Epidermal melanocyte (primary cell): ENCODE results near the gene MMEL1.
"Not testable (repeated sequence)": the region's sequence is repeated elsewhere in the genome, so short reads cannot be mapped to it uniquely, and the experiment has no call there.

Experiments used
- DNase-seq: peaks from one replicate; pipeline ENCODE4 v3.0.0; 2011; ENCODE audit warnings: low spot score; ENCODE audit not compliant: insufficient read length

Gene MMEL1

DNA sequence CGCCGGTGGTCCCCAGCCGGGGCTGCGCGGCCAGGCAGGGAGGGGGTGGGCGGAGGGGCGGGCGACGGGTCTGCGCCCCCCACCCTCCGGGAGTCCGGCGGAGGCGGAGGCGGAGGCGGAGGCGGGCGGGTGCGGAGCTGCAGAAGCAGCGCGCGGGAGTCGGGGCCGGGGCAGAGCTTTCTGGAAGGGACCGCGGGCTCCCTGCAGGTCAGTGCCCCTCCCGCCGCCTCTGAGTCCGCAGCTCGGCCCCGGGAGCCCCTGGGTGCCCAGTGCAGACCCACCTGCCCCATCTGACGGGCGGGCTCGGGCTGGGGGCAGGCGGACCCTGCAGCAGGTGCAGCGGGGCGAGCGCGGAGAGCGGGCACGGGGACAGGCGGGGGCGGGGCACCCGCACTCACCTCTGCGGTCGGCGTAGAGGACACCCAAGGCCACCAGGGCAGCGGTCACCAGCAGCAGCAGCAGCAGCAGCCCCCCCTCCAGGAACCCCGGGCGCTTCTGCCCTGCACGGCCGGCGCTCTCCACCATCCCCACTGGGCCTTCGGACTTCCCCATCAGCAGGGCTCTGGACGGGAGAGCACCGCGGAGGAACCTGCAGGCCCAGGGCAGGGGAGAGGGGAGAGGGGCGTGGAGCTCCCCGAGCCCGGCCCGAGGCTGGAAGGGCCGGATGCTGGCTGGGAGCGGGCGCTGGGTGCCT, 3.7 kb downstream of the MMEL1 start:
- DNase-seq, result no peak

DNA sequence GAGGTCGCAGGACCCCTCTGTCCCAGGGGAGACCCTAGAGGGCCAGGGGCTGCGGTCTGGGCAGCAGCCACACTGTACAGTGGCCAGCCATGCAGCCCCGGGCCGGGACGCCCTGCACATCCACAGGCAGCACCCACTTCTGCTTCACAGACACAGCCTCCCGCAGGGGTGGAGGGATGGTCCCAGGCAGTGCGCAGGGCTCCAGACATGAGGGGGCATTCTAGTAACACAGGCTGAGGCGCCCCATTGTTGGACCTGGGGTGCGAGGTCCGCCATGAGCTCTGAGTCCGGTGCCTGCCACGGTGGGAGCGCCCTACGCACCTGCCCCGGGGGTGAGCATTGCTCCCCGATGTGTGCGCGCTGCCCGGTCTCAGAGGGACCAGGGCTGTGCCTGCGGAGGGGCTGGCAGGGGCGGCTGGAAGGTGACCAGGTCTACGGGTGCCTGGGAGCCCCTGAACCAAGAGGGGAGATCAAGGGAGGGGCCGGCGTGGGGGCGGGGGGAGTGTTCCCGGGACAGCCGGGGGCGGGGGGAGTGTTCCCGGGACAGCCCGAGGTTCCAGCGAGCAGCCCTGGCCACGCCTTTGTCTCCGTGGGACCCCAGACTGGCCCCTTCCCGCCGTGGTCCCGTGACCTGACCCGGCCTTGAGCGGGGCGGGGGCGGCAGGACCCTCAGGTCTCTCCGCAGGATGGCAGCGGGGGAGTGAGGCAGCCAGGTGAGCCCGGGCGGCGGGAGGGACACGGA, 4.5 kb downstream of the MMEL1 start:
- no peak for DNase-seq

DNA sequence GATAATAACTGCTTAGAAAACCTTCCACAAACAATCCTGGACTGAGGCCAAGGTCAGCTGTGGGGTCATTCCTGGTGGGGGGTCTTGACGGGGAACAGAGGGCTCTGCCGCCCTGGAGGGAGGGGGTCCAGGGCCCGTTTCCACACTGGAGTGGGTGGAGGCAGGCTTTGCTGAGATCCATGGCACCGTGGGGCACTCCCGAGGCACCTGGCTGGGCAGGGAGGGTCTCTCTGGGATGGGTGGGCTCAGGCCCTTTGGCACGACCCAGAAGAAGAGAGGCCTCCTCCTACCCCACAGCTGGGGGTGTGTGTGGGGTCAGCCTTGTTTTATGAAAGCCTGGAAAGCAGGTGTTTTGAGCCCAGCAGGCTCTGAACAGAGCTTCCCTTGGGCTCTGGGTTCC, 5.1 kb downstream of the MMEL1 start:
- DNase-seq, result no peak

DNA sequence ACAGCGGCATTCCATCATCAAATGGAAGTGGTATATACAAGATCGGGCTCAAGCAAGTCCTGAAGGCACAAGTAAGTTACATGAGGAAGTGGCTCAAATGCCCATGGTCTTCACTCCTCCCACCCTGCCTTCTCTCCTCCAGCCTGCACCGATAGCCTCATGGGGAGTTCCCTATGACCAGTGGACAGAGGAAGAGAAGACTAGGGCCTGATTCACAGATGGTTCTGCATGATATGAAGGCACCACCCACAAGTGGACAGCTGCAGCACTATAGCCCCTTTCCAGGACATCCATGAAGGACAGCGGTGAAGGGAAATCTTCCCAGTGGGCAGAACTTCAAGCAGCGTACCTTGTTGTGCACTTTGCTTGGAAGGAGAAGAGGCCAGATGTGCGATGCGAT, 7.1 kb downstream of the MMEL1 start:
- not testable (repeated sequence) for DNase-seq

DNA sequence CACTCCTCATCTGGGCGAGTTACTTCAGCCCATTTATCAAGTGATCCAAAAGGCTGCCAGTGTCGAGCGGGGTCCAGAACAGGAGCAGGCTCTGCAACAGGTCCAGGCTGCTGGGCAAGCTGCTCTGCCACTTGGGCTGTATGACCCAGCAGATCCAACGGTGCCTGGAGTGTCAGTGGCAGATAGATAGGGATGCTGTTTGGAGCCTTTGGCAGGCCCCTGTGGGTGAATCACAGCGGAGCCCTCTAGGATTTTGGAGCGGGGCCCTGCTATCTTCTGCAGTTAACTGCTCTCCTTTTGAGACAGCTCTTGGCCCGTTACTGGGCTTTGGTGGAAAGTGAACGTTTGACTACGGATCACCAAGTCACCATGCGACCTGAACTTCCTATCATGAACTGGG, 7.5 kb downstream of the MMEL1 start:
- DNase-seq, result no peak

DNA sequence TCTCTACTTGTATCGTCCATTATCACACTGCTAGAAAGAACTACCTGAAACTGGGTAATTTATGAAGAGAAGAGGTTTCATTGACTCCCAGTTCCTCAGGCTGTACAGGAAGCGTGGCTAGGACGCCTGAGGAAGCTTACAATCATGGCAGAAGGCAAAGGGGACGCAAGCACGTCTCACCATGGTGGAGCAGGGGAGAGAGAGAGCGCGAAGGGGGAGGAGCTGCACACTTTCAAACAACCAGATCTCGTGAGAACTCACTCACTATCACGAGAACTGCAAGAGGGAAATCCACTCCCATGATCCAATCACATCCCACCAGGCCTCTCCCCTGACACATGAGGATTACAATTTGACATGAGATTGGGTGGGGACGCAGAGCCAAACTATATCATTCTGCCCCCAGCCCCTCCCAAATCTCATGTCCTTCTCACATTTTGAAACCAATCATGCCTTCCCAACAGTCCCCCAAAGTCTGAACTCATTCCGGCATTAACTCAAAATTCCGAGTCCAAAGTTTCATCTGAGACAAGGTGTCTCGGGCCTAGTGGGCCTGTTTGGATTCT, 8.0 kb downstream of the MMEL1 start:
- DNase-seq, result no peak

DNA sequence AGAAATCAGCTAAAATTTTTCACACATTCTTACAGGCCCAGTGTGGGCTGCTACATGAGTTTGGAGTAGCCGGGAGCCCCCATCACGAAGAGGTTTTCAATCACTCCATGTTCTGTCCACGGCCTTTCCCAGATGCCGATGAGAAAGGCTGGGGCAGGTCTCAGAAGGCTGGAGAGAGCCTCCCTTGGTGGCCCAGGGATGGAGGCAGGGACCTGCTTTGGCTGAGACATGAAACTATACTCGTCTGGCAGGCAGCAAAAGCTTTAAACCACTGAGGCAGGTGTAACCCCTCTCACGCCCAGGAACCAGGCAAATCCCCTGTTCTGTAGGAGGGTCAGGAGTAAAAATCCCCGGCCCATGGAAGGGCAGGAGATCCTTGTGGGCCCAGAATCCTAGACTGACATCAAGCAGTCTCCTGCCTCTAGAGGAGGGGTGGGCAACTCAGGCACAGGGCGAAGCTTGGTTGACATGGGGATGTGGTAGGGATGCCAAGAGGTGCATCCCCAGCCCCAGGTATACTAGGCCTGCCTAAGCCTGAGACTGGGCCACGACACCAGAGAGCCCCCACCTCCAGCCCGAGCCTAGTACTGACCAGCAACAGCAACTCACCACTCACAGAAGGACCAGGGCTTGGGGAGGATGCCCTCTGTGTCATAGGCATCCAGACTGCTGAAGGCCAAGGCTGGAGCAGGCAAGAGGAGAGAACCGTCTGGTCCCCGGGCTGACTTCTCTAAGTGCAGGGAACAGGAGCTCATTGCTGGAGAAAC, 9.1 kb downstream of the MMEL1 start:
- no peak for DNase-seq

DNA sequence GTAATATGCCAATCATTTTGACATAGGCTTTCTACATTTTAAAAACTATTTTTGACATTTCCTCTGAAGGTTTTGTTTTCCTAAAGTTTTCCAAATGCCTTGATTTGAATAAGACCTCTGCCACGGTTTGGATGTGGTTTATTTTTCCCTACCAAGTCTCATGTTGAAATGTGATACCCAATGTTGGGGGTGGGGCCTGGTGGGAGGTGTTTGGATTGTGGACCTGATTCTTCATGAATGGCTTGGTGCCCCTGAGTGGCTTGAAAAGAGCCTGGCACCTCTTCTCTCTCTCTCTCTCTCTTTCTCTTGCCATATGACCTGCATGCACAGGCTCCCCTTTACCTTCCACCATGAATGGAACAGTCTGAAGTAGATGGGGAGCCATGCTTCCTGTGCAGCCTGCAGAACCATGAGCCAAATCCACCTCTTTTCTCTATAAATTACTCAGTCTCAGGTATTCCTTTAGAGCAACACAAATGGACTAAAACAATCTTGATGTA, 14.8 kb downstream of the MMEL1 start:
- DNase-seq, result no peak

DNA sequence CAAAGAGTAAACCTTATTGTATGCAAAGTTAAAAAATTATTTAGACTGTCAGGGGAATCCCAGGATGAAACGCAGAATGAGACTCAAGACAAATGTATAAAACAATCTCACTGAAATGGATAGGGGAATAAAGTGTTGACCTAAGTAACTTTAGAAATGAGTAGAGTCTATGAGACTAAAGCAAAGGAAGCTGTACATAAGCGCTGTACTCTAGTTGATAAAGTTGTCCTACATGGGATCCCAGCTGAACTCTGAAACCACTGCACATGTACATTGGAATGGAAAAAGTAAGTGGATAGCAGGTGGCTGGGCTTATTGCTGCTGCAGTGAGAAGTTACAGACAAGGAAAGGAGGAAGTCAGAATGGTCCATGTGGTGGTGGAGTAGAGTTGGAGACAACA, 18.7 kb downstream of the MMEL1 start:
- no peak for DNase-seq

DNA sequence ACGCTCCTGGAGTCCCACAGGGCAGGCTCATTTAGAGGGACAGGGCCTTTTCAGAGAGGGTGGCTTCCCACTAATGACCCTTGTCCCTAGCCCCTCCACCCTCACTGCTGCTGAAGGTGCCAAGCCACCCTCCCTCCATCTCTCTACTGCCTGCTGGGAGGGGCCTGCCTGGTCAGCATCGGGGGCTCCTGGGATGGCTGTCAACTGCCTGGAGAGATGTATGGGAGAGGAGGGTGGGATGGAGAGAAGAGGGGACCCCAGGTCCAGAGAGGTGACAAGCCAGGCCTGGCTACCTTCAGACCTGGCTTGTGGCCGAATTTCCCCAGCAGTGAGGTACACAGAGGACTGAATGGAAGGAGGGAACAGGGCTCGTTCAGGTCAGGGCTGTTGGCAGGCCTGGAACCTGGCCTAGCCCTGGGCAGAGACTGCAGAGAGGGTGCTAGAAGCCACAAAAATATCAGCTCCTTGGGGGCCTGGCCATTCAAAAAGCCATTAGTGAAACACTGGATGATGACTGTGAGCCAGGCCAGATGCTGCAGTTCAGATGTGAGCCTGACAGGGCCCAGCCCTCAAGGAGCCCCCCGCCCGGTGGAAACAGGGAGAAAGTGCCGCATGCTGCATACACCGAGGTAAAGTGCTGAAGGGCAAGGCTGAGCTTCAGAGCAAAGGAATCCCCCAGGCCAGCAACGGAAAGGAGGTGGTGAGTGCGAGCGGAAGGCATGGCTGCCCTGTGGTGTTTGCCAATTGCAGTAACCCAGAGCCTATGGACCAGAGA, 20.0 kb downstream of the MMEL1 start:
- DNase-seq, result no peak

DNA sequence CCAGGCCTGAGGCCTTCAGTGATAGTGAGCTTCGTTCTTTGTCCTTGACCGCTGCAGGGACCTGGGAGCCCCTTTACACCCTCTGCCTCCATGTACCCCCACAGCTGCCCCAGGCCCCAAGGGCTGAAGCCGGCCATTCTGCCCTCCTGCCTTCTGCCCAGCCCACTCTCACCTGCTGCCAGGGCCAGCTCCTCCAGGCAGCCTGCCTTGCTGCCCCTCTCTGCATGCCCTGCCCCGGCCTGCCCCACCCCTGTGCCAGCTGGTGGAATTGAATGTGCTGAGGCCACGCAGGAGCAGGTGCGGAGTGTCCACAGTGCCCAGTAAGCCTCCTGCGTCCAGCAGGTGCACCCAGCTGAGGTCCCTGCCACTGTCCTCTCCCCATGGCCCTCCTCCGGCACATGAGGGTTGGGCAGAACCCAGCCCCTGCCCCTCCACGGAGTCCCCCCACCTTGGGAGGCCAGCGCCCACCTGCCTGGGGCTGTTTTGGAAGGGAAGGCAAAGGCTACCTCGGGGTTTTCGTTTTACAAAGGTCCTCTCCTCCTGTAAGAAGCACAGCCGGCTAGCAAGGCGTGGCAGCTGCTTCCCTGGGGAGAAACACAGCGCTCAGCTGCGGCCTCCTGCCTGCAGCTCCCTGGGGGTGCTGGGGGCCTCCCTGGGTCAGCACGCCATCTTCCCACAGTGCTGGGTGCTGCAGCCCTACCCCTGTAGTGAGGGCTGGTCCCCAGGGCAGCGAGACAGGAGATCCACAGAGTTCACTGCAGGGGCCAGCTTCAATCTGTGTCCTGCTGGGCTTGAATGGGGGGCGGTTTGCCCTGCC, 21.0 kb downstream of the MMEL1 start:
- DNase-seq, result no peak

DNA sequence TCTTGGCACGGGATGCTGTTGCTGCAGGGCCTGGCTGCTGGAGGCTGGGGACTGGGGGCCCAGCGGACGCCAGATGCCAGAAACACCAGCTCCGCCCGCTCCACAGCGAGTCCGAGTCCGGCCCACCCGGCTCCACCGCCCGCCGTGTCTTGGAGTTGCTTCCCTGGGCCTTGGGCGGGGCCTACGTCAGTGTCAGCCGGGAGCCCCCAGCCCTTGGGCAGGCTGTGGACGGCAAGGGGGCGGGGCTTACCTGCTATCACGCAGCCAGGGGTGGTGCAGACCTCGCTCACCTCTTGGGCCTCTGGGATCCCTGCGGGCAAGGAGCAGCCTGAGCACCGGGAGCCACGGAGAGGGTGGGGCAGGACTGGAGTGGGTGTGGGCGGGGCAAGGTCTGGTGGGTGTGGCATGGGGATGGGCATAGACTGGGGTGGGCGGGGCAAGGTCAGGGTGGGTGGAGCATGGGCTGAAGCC, 21.8 kb downstream of the MMEL1 start:
- peak; percentile 39 for DNase-seq

DNA sequence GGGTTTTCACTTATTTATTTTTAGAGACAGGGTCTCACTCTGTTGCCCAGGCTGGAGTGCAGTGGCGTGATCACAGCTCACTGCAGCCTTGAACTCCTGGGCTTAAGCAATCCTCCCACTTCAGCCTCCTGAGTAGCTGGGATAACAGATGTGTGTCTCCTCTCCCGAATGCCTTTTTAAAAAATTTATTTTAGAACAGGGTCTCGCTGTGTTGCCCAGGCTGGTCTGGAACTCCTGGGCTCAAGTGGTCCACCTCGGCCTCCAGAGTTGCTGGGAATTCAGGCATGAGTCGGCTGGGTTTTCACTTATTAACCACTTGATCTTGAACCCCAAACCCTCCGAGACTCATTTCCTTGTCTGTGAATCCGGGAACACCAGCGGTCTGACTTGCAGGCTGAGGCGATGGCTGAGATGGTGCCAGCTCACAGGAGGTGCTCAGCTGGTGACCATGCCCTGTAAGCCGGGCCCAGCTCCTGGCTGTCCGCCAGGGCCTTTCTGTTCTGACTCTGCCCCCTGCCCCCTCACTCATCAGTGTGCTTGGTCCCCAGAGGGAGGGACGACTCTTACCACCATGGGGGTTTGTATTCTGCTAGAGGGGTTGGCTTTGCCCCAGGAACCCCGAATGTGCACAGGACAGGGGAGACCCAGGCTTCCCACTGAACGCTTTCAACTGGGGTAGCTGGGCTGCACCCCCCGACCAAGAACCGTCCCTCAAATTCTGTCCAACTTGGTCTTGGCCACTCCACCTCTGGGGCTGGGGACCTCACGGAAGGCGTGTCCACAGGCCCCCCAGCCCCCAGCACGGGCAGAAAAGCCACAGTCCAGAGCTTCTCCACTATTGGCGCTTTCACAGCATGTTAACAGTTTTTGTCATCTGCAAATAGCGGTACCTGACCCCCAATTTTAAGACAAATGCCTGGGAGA, 22.5 kb downstream of the MMEL1 start:
- DNase-seq, result no peak

DNA sequence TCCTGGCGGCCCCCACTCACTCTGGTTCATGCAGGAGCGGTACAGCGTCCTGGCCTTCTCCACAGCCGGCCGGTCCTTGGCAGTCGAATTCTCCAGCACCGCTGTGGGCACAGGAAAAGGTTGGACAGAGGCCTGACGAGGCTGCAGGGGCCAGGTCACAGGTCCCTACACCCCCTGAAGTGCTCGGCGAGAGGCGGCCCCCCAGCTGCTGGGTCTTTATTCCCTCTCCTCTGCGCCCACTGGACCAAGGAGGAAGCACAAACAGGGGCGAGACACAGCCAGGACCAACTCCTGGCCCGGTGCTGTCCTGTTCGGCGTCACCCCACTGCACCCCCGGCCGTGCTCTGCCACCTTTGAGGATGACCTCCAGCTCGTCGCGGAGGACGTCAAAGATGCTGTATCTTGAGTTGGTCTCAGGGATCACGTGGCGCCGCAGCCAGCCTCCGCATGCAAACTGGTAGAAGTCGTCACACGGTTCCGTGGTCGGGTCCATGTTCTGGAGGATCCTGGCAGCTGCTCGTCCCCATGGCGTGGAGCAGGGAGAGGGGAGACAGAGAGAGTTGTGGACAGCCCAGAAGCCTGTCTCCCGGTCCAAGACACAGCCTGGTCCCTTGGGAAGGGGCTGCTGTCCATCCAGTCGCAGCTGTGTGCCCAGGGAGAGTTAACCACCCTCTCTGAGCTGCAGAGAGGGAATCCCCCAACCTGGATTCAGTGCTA, 23.3 kb downstream of the MMEL1 start:
- DNase-seq, result no peak

DNA sequence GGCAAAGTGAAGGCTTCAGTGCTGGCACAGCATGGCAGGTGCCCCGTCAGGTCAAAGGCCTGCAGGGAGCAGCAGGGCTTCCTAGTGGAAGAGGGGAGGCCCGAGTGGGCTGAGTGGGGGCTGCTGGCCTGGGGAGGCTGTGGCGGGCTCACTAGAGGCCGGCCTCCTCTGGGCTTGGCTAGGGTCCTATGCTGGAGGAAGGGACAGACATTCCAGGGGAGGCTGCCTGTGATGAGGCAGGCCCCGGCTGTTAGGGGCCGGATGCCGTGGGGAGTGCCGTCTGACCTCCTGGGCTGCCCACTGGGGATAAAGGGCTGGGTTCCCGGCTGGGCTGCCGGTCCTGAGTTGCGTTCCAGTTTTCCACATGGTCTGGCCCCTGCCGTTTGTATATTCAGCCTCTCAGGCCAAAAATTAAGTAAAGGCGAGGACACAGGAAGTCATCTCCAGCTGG, 25.1 kb downstream of the MMEL1 start:
- no peak for DNase-seq

DNA sequence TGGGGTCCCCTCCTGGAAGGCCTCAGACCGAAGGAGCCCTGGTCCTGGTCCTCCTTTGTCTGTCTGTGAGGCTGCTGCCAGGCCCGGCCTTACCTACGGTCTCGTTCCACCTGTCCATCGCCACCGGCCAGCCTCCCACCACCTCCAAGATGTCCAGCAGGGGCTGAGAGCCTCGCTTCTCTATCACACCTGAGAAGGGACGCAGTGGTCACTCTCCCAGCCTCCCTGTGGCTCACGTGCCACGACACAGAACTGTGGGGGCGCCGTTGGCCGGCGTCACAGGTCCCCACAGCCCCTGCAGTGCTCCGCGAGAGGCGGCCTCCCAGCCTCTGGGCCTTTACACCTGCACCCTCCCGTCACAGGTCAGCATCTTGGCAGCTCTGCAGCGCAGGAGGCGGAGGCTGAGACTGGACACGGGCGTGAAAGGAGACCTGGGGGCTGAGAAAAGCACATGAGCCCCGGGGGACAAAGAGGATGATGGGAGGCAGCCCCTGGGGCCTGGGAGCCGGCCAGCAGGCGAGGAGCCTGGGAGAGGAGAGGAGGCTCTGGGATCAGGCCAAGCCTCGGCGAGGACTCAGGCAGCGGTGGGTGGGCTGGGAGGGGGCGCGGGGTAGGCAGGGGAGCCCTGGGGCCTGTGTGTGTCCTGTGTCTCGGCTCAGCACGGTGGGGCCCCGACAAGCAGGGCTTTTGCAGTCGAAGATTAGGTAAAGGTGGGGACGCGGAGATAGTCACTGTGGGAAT, 25.8 kb downstream of the MMEL1 start:
- DNase-seq, result no peak

DNA sequence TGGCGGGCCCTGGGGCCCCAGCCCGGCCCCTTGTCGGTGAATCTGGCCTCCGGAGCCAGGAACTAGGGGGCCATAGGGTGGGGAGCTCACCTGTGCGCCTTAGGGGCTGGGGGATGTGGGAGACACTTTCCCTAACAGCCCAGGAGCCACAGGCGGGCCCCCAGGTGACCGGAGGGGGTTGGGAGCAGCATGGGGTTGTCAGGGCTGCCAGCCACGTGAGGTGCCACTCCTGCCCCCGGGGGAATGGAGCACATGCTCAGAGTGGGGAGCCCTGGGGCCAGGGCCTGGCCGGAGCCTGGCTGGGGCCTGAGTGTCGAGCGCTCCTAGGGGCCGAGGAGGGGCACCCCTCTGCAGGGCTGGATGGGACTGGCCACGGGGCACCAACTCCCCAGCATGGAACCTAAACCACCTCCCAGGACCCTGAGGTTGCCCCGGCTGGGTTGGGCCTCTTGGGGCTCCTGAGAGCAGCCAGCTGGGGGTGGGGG, 26.4 kb downstream of the MMEL1 start:
- no peak for DNase-seq
